ENCODE results near the gene CDCP2. TPM values are rescaled to one million over a fixed set of nuclear protein-coding genes. Genes with fewer than 3 reads are reported as not detected.

Gene CDCP2
- polyA plus RNA-seq, 2 of the 4 experiments (the other 2 are of a cell fraction), result not detected

DNA sequence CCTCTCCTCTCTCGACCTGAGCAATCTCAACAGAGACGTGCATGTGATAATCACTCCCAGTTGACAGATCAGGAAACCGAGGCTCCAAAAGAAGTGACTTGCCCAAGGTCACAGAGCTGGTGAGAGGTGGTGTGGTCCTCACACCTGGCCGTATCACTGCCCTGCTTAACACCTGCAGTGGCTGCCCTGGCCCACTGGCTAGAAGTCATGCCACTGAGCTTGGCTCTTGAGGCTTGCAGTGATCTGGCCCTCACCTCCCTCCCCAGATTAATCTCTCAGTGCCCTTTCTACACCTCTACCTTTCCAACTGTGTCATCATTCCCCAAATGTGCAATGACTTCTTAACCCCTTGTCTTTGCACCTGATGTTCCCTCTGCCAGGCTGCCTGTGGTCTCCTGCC is 38.8 kb downstream of the CDCP2 start:
- Histone ChIP-seq H3K9me3 (no peaks in the 10 kb centered on the region), H3K27ac (no peak overlapping the region), H3K4me2 (no peak overlapping the region), H3K4me3 (no peak overlapping the region), H3K4me1 (peaks cover 16% of the 10 kb centered on the region)
- POLR2A ChIA-PET, result no interaction called here
- TF ChIP-seq CHD2 (IDR thresholded peaks at IDR 0.05; ENCODE audit: low read length, partially characterized antibody) (no peak), REST (IDR thresholded peaks at IDR 0.05) (no peak)
- DNase-seq (ENCODE audit: low read depth in 1 of 2, low spot score in 1 of 2) (no peak), FAIRE-seq (no peak), ATAC-seq (no peak)
- CTCF ChIA-PET, result interaction anchor here (1.1 to 3.1 kb wide), 2 partner anchors 8 to 375 kb away, joined by 4 to 14 read pairs; no protein-coding TSS in a partner anchor
- 38% methylated on average over 4 of the region's 4 CpGs for WGBS (ENCODE audit: missing lambda C conversion rate)

- no peak overlapping the region for H3K27ac ChIP-seq
- peaks cover 4% of the 10 kb centered on the region; the same call in 1 of the 3 replicates for H3K4me1 ChIP-seq
- WGBS (ENCODE audit: missing lambda C conversion rate), result 88% methylated on average over 5 of the region's 5 CpGs
- TF ChIP-seq RCOR1 (IDR thresholded peaks at IDR 0.05; ENCODE audit: low read depth, low read length) (no peak), CHD2 (IDR thresholded peaks at IDR 0.05; ENCODE audit: low read length, partially characterized antibody) (no peak), ZSCAN20 (CRISPR knock-in tag; IDR thresholded peaks at IDR 0.05) (no peak), CEBPB (IDR thresholded peaks at IDR 0.05) (no peak), ATOH8 (CRISPR knock-in tag; IDR thresholded peaks at IDR 0.05; ENCODE audit: low read depth) (no peak), ZC3H11A (IDR thresholded peaks at IDR 0.05) (no peak), NFE2L2 (conservative IDR thresholded peaks at IDR 0.05; ENCODE audit: low read length) (no peak)
- ChIA-PET POLR2A (no interaction called here), CTCF (interaction anchor here (0.7 to 0.9 kb wide), 2 partner anchors 9 to 1496 kb away, joined by 3 to 5 read pairs; no protein-coding TSS in a partner anchor)
- H3K9me3 ChIP-seq, result no peaks in the 10 kb centered on the region
- ATAC-seq (no peak), FAIRE-seq (no peak), DNase-seq (ENCODE audit: low read depth in 1 of 2, low spot score in 1 of 2) (no peak)
- H3K4me3 ChIP-seq, result no peak overlapping the region
- no peak overlapping the region for H3K4me2 ChIP-seq
Measured at GRCh38 chr1:54112705-54113368, 40.0 kb downstream of the CDCP2 start.

DNA sequence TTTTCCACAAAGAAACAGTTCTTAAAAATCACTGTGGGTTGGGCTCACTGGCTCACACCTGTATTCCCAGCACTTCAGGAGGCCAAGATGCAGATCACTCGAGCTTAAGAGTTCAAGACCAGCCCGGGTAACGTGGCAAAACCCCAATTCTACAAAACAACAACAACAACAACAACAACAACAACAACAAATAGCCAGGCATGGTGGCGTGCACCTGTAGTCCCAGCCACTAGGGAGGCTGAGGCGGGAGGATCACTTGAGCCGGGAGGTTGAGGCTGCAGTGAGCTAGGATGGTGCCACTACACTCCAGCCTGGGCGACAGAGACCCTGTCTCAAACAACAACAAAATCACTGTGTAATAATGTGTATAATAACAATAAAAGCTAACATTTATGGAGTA is 40.8 kb downstream of the CDCP2 start:
- no peak overlapping the region for H3K27ac ChIP-seq
- WGBS (ENCODE audit: missing lambda C conversion rate), result 76% methylated on average over 7 of the region's 7 CpGs
- no peak for ATAC-seq
- no peak overlapping the region for H3K4me3 ChIP-seq
- CTCF ChIA-PET, result interaction anchor here (1.1 to 1.6 kb wide), 2 partner anchors 9 to 41 kb away, joined by 4 to 5 read pairs; no protein-coding TSS in a partner anchor
- no peak for DNase-seq (ENCODE audit: low read depth in 1 of 2, low spot score in 1 of 2)
- H3K9me3 ChIP-seq, result no peaks in the 10 kb centered on the region
- no peaks in the 10 kb centered on the region for H3K4me1 ChIP-seq
- POLR2A ChIA-PET, result no interaction called here
- FAIRE-seq, result no peak
- no peak overlapping the region for H3K4me2 ChIP-seq
- TF ChIP-seq ZSCAN20 (CRISPR knock-in tag; IDR thresholded peaks at IDR 0.05), result no peak
- TF ChIP-seq, protein P1, sequence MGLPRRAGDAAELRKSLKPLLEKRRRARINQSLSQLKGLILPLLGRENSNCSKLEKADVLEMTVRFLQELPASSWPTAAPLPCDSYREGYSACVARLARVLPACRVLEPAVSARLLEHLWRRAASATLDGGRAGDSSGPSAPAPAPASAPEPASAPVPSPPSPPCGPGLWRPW (IDR thresholded peaks at IDR 0.05), result no peak
- no peak for TF ChIP-seq KDM5A (IDR thresholded peaks at IDR 0.05)
- TF ChIP-seq HOXA7 (CRISPR knock-in tag; IDR thresholded peaks at IDR 0.05), result no peak

DNA sequence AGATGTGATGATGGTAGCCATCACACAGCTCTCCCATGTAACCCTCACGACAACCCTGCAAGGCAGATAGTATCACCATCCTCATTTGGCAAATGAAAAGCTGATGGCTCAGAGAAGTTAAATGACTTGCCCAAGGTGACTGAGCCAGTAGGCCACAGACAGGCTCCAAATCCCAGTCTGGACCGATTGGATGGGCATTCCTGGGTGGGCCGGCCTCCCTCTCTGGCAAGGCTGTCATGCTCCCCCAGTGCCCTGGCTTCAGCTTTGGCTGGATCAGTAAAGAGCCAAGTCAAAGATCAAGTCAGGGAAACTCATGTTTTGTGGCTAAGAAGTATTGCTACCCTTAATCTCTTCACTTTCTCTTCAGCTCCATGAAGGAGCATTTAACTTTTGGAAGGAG is 41.2 kb downstream of the CDCP2 start:
- no peaks in the 10 kb centered on the region for H3K4me1 ChIP-seq
- no peak overlapping the region for H3K27ac ChIP-seq
- CTCF ChIA-PET, result interaction anchor here (1.1 to 1.6 kb wide), 2 partner anchors 10 to 40 kb away, joined by 4 to 5 read pairs; no protein-coding TSS in a partner anchor
- H3K4me3 ChIP-seq, result no peak overlapping the region
- no peaks in the 10 kb centered on the region for H3K9me3 ChIP-seq
- no peak for ATAC-seq
- DNase-seq (ENCODE audit: low read depth in 1 of 2, low spot score in 1 of 2), result no peak
- POLR2A ChIA-PET, result no interaction called here
- 88% methylated on average over 1 of the region's 3 CpGs for WGBS (ENCODE audit: missing lambda C conversion rate)
- FAIRE-seq, result no peak
- no peak overlapping the region for H3K4me2 ChIP-seq
- TF ChIP-seq NPAS2 (CRISPR knock-in tag; IDR thresholded peaks at IDR 0.05; ENCODE audit: borderline replicate concordance) (no peak), RNF2 (IDR thresholded peaks at IDR 0.05; ENCODE audit: borderline replicate concordance, low read depth) (no peak), HEYL (CRISPR knock-in tag; IDR thresholded peaks at IDR 0.05) (no peak), SMC3 (IDR thresholded peaks at IDR 0.05) (no peak), RCOR1 (IDR thresholded peaks at IDR 0.05; ENCODE audit: low read depth, low read length) (no peak), KDM5A (IDR thresholded peaks at IDR 0.05) (no peak), GATA3 (IDR thresholded peaks at IDR 0.05; ENCODE audit: borderline replicate concordance) (no peak), EHF (CRISPR knock-in tag; IDR thresholded peaks at IDR 0.05) (no peak), EP300 (IDR thresholded peaks at IDR 0.05) (no peak), FOSL2 (IDR thresholded peaks at IDR 0.05) (no peak), FOSL2 (CRISPR knock-in tag; IDR thresholded peaks at IDR 0.05) (no peak), HOXA7 (CRISPR knock-in tag; IDR thresholded peaks at IDR 0.05) (no peak)
- TF ChIP-seq, protein P2, sequence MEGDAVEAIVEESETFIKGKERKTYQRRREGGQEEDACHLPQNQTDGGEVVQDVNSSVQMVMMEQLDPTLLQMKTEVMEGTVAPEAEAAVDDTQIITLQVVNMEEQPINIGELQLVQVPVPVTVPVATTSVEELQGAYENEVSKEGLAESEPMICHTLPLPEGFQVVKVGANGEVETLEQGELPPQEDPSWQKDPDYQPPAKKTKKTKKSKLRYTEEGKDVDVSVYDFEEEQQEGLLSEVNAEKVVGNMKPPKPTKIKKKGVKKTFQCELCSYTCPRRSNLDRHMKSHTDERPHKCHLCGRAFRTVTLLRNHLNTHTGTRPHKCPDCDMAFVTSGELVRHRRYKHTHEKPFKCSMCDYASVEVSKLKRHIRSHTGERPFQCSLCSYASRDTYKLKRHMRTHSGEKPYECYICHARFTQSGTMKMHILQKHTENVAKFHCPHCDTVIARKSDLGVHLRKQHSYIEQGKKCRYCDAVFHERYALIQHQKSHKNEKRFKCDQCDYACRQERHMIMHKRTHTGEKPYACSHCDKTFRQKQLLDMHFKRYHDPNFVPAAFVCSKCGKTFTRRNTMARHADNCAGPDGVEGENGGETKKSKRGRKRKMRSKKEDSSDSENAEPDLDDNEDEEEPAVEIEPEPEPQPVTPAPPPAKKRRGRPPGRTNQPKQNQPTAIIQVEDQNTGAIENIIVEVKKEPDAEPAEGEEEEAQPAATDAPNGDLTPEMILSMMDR (IDR thresholded peaks at IDR 0.05), result no peak
- TF ChIP-seq, protein P3, sequence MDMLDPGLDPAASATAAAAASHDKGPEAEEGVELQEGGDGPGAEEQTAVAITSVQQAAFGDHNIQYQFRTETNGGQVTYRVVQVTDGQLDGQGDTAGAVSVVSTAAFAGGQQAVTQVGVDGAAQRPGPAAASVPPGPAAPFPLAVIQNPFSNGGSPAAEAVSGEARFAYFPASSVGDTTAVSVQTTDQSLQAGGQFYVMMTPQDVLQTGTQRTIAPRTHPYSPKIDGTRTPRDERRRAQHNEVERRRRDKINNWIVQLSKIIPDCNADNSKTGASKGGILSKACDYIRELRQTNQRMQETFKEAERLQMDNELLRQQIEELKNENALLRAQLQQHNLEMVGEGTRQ (IDR thresholded peaks at IDR 0.05), result no peak
- TF ChIP-seq, protein P1 (IDR thresholded peaks at IDR 0.05), result no peak

Data from A549 (cell line).